GM12891 (cell line): ENCODE data around the gene UBB.
A peak's percentile ranks its signal among the peaks of the same experiment; 100 is the strongest.

Experiments used
- DNase-seq: peaks from one replicate; pipeline ENCODE4 v3.0.0; 2011; ENCODE audit warnings: low spot score; ENCODE audit not compliant: insufficient read length
- FAIRE-seq: peaks from 2 replicates; lab custom pipeline; 2011; peaks lifted over from hg19 to GRCh38; lab: Jason Lieb, UNC
- PAX5 ChIP-seq: IDR thresholded peaks from 2 replicates; pipeline ENCODE4 v1.6.1; 2011; ENCODE audit warnings: low read length, moderate library complexity, mild to moderate bottlenecking; ENCODE audit not compliant: insufficient read depth, severe bottlenecking
- POLR2A ChIP-seq: IDR thresholded peaks from 2 replicates; pipeline ENCODE4 v1.6.1; 2011; ENCODE audit warnings: low read depth, low read length, control low read depth
- POLR2AphosphoS5 ChIP-seq: IDR thresholded peaks from 2 replicates; pipeline ENCODE4 v1.6.1; 2011; ENCODE audit warnings: low read depth, low read length, control low read depth
- POU2F2 ChIP-seq: IDR thresholded peaks from 2 replicates; pipeline ENCODE4 v1.6.1; 2011; ENCODE audit warnings: low read depth, mild to moderate bottlenecking, control low read depth, low read length, moderate library complexity
- SPI1 ChIP-seq: IDR thresholded peaks from 2 replicates; pipeline ENCODE4 v1.6.1; 2011; ENCODE audit warnings: low read depth, low read length, control low read depth
- TAF1 ChIP-seq: IDR thresholded peaks from 2 replicates; pipeline ENCODE4 v1.6.1; 2011; ENCODE audit warnings: low read depth, low read length, control low read depth

The UBB gene

GRCh38 chr17:16425202-16425601, 44.3 kb downstream of the UBB start:
- TF ChIP-seq POLR2A (no peak), SPI1 (no peak), POLR2AphosphoS5 (no peak), TAF1 (no peak), POU2F2 (no peak), PAX5 (no peak)
- no peak for FAIRE-seq
- no peak for DNase-seq

- no peak for FAIRE-seq
- TF ChIP-seq POLR2A (no peak), SPI1 (no peak), PAX5 (no peak), TAF1 (no peak), POLR2AphosphoS5 (no peak), POU2F2 (no peak)
- no peak for DNase-seq
These were observed 45.1 kb downstream of the UBB start for GRCh38 chr17:16425698-16426659.

- FAIRE-seq: no peak
- DNase-seq: no peak
- TF ChIP-seq POLR2AphosphoS5 (no peak), POLR2A (no peak), PAX5 (no peak), TAF1 (no peak), SPI1 (no peak)
These were observed 46.1 kb downstream of the UBB start for GRCh38 chr17:16427020-16427419.

GRCh38 chr17:16428098-16428882, 47.4 kb downstream of the UBB start:
- DNase-seq (peak; percentile 68), FAIRE-seq (peak; percentile 89)
- TF ChIP-seq POLR2AphosphoS5 (no peak), SPI1 (no peak), TAF1 (no peak), POU2F2 (no peak), PAX5 (no peak), POLR2A (no peak)

GRCh38 chr17:16429083-16429482, 48.2 kb downstream of the UBB start:
- peak; percentile 23; the same call in 1 of the 2 replicates for TF ChIP-seq POLR2AphosphoS5
- TF ChIP-seq SPI1: no peak
- FAIRE-seq: no peak
- no peak for DNase-seq

GRCh38 chr17:16430650-16431049, 49.8 kb downstream of the UBB start:
- no peak for FAIRE-seq
- no peak for DNase-seq
- no peak for TF ChIP-seq TAF1
- TF ChIP-seq PAX5: no peak
- no peak for TF ChIP-seq SPI1
- no peak for TF ChIP-seq POLR2AphosphoS5
- TF ChIP-seq POU2F2: no peak
- TF ChIP-seq POLR2A: no peak

- TF ChIP-seq SPI1 (no peak), TAF1 (no peak), PAX5 (no peak), POU2F2 (no peak), POLR2A (no peak)
- FAIRE-seq (no peak), DNase-seq (no peak)
These were observed 51.1 kb downstream of the UBB start for GRCh38 chr17:16432017-16432416.
